Measurements from ENCODE around the gene SPI1.

The SPI1 gene

GRCh38 chr11:47394322-47395222, 16.2 kb upstream of the SPI1 start:
- no peak overlapping the region for H3K27ac ChIP-seq
- TF ChIP-seq CTCF (conservative IDR thresholded peaks at IDR 0.05), result no peak

- TF ChIP-seq CTCF (conservative IDR thresholded peaks at IDR 0.05), result no peak
- H3K27ac ChIP-seq, result no peak overlapping the region
These were observed 15.6 kb upstream of the SPI1 start for GRCh38 chr11:47394050-47394321.

- H3K27ac ChIP-seq, result no peak overlapping the region
- TF ChIP-seq CTCF (conservative IDR thresholded peaks at IDR 0.05), result no peak
These were observed 15.1 kb upstream of the SPI1 start for GRCh38 chr11:47393163-47394049.

GRCh38 chr11:47392546-47393162, 14.3 kb upstream of the SPI1 start:
- no peak overlapping the region for H3K27ac ChIP-seq
- no peak for TF ChIP-seq CTCF (conservative IDR thresholded peaks at IDR 0.05)

- H3K27ac ChIP-seq, result no peak overlapping the region
- no peak for TF ChIP-seq CTCF (conservative IDR thresholded peaks at IDR 0.05)
These were observed 13.5 kb upstream of the SPI1 start for GRCh38 chr11:47391711-47392432.

GRCh38 chr11:47391077-47391583, 12.8 kb upstream of the SPI1 start:
- no peak overlapping the region for H3K27ac ChIP-seq
- TF ChIP-seq CTCF (conservative IDR thresholded peaks at IDR 0.05), result no peak
